Panc1 (cell line): Measurements from ENCODE around the gene FPR3. TPM values are rescaled to one million over a fixed set of nuclear protein-coding genes. Genes with fewer than 3 reads are reported as not detected.

Experiments used
- ATAC-seq: fragments of 200-7000 bp; cut with Tn5 transposase; 2 replicates; pipeline ENCODE4 v1.9.1; 2020; ENCODE audit warnings: mild to moderate bottlenecking, moderate library complexity
- BruUV-seq: library from RNA; stranded (reverse); fragments of 400-500 nt; replicated peaks from 2 replicates; lab custom pipeline; 2021; lab: Mats Ljungman, UMichigan
- CTCF ChIA-PET: fragments of 300-600 bp; sonication (Branson Sonifier 250); formaldehyde crosslinking; loops from one replicate; lab custom pipeline; 2022; ENCODE audit warnings: antibody characterized with exemption; lab: Charles Lee
- POLR2A ChIA-PET: fragments of 300-600 bp; sonication (Branson Sonifier 250); formaldehyde crosslinking; loops from one replicate; lab custom pipeline; 2022; ENCODE audit warnings: antibody characterized with exemption; lab: Charles Lee
- DNase-seq: peaks from one replicate; pipeline ENCODE4 v3.0.0-alpha.2; 2010; ENCODE audit warnings: low read depth, low spot score
- H3K27ac ChIP-seq: 2 replicates; pipeline ENCODE4 v1.5.1; 2011; ENCODE audit warnings: mild to moderate bottlenecking, low read length, inconsistent platforms
- H3K27me3 ChIP-seq: fragments of 200-500 bp; sonication (Bioruptor generic); 2 replicates; pipeline ENCODE4 v1.6.0; 2014; ENCODE audit warnings: low read length, inconsistent platforms; ENCODE audit not compliant: control insufficient read depth, insufficient read depth
- H3K36me3 ChIP-seq: fragments of 200-500 bp; sonication (Bioruptor generic); 2 replicates; pipeline ENCODE4 v1.5.1; 2014; ENCODE audit warnings: inconsistent platforms, mild to moderate bottlenecking, low read length, moderate library complexity; ENCODE audit not compliant: control insufficient read depth, insufficient read depth
- H3K4me1 ChIP-seq: 2 replicates; pipeline ENCODE4 v1.5.1; 2011; ENCODE audit warnings: inconsistent platforms, mild to moderate bottlenecking, low read length, moderate library complexity; ENCODE audit not compliant: control insufficient read depth, insufficient read depth
- H3K4me3 ChIP-seq, 2 experiments: 2 replicates each; pipeline ENCODE4 v1.5.1; 2011 to 2012; ENCODE audit warnings: low read depth in 2 of 2, low read length in 2 of 2, mild to moderate bottlenecking in 2 of 2, inconsistent platforms in 1 of 2, moderate library complexity in 1 of 2
- H3K9me3 ChIP-seq: fragments of 200-500 bp; sonication (Bioruptor generic); 2 replicates; pipeline ENCODE4 v1.5.1; 2014; ENCODE audit warnings: low read depth, mild to moderate bottlenecking, inconsistent platforms, low read length, moderate library complexity; ENCODE audit not compliant: control insufficient read depth, insufficient read depth
- CTCF ChIP-seq: fragments of 450-650 bp; IDR thresholded peaks from 2 replicates; pipeline ENCODE4 v1.5.1; 2017; ENCODE audit warnings: mild to moderate bottlenecking
- POLR2AphosphoS5 ChIP-seq: IDR thresholded peaks from 2 replicates; pipeline ENCODE4 v1.6.1; 2012; ENCODE audit warnings: mild to moderate bottlenecking, low read depth, low read length, moderate library complexity
- REST ChIP-seq, 2 experiments: IDR thresholded peaks; 2 replicates each; pipeline ENCODE4 v1.6.1; 2011 to 2012; ENCODE audit warnings: low read depth in 2 of 2, control low read depth in 1 of 2, low read length in 1 of 2, mild to moderate bottlenecking in 1 of 2, moderate library complexity in 1 of 2; ENCODE audit not compliant: insufficient read depth in 1 of 2
- SIN3A ChIP-seq: IDR thresholded peaks from 2 replicates; pipeline ENCODE4 v1.6.1; 2012; ENCODE audit warnings: low read depth, mild to moderate bottlenecking, low read length, moderate library complexity, borderline replicate concordance; ENCODE audit not compliant: insufficient read depth
- TCF7L2 ChIP-seq: IDR thresholded peaks from 2 replicates; pipeline ENCODE4 v1.6.1; 2011; ENCODE audit warnings: mild to moderate bottlenecking, low read depth, low read length, inconsistent platforms
- in situ Hi-C: cut with HindIII; loops from 2 replicates; pipeline ENCODE4 v1.10.0; 2016; ENCODE audit warnings: low sequenced_read_pairs, low pct_unique_long_range_greater_than_20kb
- intact Hi-C: fragments of 100-400 bp; cut with micrococcal nuclease; formaldehyde crosslinking; loops from one replicate; pipeline ENCODE4 v1.10.0; 2022; ENCODE audit not compliant: unreplicated experiment
- total RNA-seq: library from RNA; stranded (reverse); gene quantifications from one replicate; pipeline ENCODE4 v1.2.1, GENCODE V29; 2021; ENCODE audit not compliant: unreplicated experiment

Gene FPR3
- total RNA-seq, 1 experiment from 2014 or later: 0.08 TPM

DNA sequence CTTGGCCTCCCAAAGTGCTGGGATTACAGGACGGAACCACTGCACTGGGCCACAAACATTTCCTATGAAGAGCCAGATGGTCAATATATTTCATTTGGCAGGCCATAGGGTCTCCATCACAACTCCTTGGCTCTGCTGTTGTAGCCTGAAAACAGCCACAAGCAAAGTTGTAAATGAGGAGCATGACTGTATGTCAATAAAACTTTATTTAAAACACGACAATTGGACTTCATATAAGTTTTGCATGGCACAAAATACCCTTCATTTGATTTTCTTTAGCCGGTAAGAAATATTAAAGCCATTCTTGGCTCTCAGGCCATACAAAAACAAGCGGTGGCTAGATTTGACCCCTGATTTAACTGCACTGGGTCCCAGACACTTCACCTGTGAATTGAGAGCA is 40.2 kb upstream of the FPR3 start:
- no peak for TF ChIP-seq POLR2AphosphoS5
- no peak for TF ChIP-seq REST (IDR thresholded peaks at IDR 0.05; ENCODE audit: insufficient read depth in 1 of 2, low read depth in 2 of 2, low read length in 1 of 2)
- ChIA-PET CTCF (no interaction called here), POLR2A (no interaction called here)
- Histone ChIP-seq H3K4me1 (no peaks in the 10 kb centered on the region), H3K9me3 (no peaks in the 10 kb centered on the region), H3K36me3 (no peaks in the 10 kb centered on the region), H3K27ac (no peak overlapping the region), H3K4me3 (no peak overlapping the region), H3K27me3 (no peaks in the 10 kb centered on the region)
- no peak for DNase-seq
- no peak for ATAC-seq
- in situ Hi-C loops (no loop called here), intact Hi-C loops (no loop called here)
- no TSS peak for BruUV-seq

- ChIA-PET CTCF (no interaction called here), POLR2A (no interaction called here)
- Histone ChIP-seq H3K4me3 (no peak overlapping the region), H3K9me3 (no peaks in the 10 kb centered on the region), H3K4me1 (no peaks in the 10 kb centered on the region), H3K27me3 (no peaks in the 10 kb centered on the region), H3K36me3 (no peaks in the 10 kb centered on the region), H3K27ac (no peak overlapping the region)
- no TSS peak for BruUV-seq
- in situ Hi-C loops (no loop called here), intact Hi-C loops (no loop called here)
- TF ChIP-seq REST (IDR thresholded peaks at IDR 0.05; ENCODE audit: insufficient read depth in 1 of 2, low read depth in 2 of 2, low read length in 1 of 2) (no peak), CTCF (no peak), TCF7L2 (no peak), POLR2AphosphoS5 (no peak), SIN3A (no peak)
- ATAC-seq: no peak
- no peak for DNase-seq
Measured at GRCh38 chr19:51755571-51755970, 39.4 kb upstream of the FPR3 start.
